SK-N-SH treated with all-trans-retinoic acid at 6 μM for 48 hours (cell line): ENCODE data around the gene EIF1B.

Experiments used
- ATAC-seq: fragments of 200-7000 bp; cut with Tn5 transposase; 3 replicates; pipeline ENCODE4 v1.9.1; 2020; ENCODE audit warnings: mild to moderate bottlenecking, moderate library complexity
- ARNTL ChIP-seq: fragments of 450-650 bp; formaldehyde crosslinking; IDR thresholded peaks from 2 replicates; pipeline ENCODE4 v1.5.0; 2020; ENCODE audit warnings: low read depth, mild to moderate bottlenecking, moderate library complexity, borderline replicate concordance
- BACH2 ChIP-seq: fragments of 250-450 bp; sonication (Bioruptor Pico); IDR thresholded peaks from 2 replicates; pipeline ENCODE4 v1.9.0; 2021; ENCODE audit warnings: mild to moderate bottlenecking, borderline replicate concordance
- CSDC2 ChIP-seq: fragments of 250-450 bp; sonication (Bioruptor Pico); IDR thresholded peaks from 2 replicates; pipeline ENCODE4 v1.5.0; 2020; ENCODE audit warnings: mild to moderate bottlenecking, moderate library complexity
- CSRNP3 ChIP-seq: fragments of 250-450 bp; sonication (Bioruptor Pico); IDR thresholded peaks from 2 replicates; pipeline ENCODE4 v1.5.1; 2021; ENCODE audit warnings: mild to moderate bottlenecking, moderate library complexity
- ESRRG ChIP-seq: fragments of 250-450 bp; sonication (Bioruptor Pico); IDR thresholded peaks from 2 replicates; pipeline ENCODE4 v1.6.1; 2021; ENCODE audit warnings: mild to moderate bottlenecking
- GLIS3 ChIP-seq: fragments of 250-450 bp; sonication (Bioruptor Pico); IDR thresholded peaks from 2 replicates; pipeline ENCODE4 v1.5.0; 2020; ENCODE audit warnings: mild to moderate bottlenecking, moderate library complexity
- ISL1 ChIP-seq: fragments of 250-450 bp; sonication (Bioruptor Pico); IDR thresholded peaks from 2 replicates; pipeline ENCODE4 v2.1.2; 2022; ENCODE audit warnings: mild to moderate bottlenecking, moderate library complexity
- OSR1 ChIP-seq: fragments of 250-450 bp; sonication (Bioruptor Pico); IDR thresholded peaks from 2 replicates; pipeline ENCODE4 v1.8.0; 2022; ENCODE audit warnings: moderate library complexity, mild to moderate bottlenecking, inconsistent platforms
- PATZ1 ChIP-seq: fragments of 250-450 bp; sonication (Bioruptor Pico); IDR thresholded peaks from 2 replicates; pipeline ENCODE4 v1.8.0; 2020; ENCODE audit warnings: mild to moderate bottlenecking, moderate library complexity, borderline replicate concordance
- PPARA ChIP-seq: fragments of 250-450 bp; sonication (Bioruptor Pico); IDR thresholded peaks from 2 replicates; pipeline ENCODE4 v1.5.0; 2020; ENCODE audit warnings: mild to moderate bottlenecking, borderline replicate concordance
- RARB ChIP-seq: fragments of 250-450 bp; sonication (Bioruptor Pico); IDR thresholded peaks from 2 replicates; pipeline ENCODE4 v1.8.0; 2021; ENCODE audit warnings: mild to moderate bottlenecking, moderate library complexity
- SNAI2 ChIP-seq: fragments of 250-450 bp; sonication (Bioruptor Pico); IDR thresholded peaks from 2 replicates; pipeline ENCODE4 v1.5.0; 2020; ENCODE audit warnings: mild to moderate bottlenecking, moderate library complexity
- TCF4 ChIP-seq: fragments of 250-450 bp; sonication (Bioruptor Pico); IDR thresholded peaks from 2 replicates; pipeline ENCODE4 v1.8.0; 2021; ENCODE audit warnings: mild to moderate bottlenecking, moderate library complexity, borderline replicate concordance
- TOX ChIP-seq: fragments of 250-450 bp; sonication (Bioruptor Pico); IDR thresholded peaks from 2 replicates; pipeline ENCODE4 v1.8.0; 2021; ENCODE audit warnings: mild to moderate bottlenecking, moderate library complexity, borderline replicate concordance
- ZFP3 ChIP-seq: fragments of 250-450 bp; sonication (Bioruptor Pico); IDR thresholded peaks from 2 replicates; pipeline ENCODE4 v1.5.0; 2020; ENCODE audit warnings: mild to moderate bottlenecking, moderate library complexity
- ZFP30 ChIP-seq: fragments of 450-650 bp; formaldehyde crosslinking; IDR thresholded peaks from 2 replicates; pipeline ENCODE4 v1.5.0; 2022; ENCODE audit warnings: mild to moderate bottlenecking, moderate library complexity
- ZNF565 ChIP-seq: fragments of 450-650 bp; formaldehyde crosslinking; conservative IDR thresholded peaks from 2 replicates; pipeline ENCODE4 v1.5.0; 2020; ENCODE audit warnings: low read depth, mild to moderate bottlenecking, moderate library complexity
- TF ChIP-seq, protein P1 (sequence below): fragments of 250-450 bp; sonication (Bioruptor Pico); IDR thresholded peaks from 2 replicates; pipeline ENCODE4 v1.5.1; 2020; ENCODE audit warnings: low read depth, mild to moderate bottlenecking, moderate library complexity
- TF ChIP-seq, protein P2 (sequence below): fragments of 250-450 bp; sonication (Bioruptor Pico); IDR thresholded peaks from 2 replicates; pipeline ENCODE4 v1.5.0; 2020; ENCODE audit warnings: mild to moderate bottlenecking, moderate library complexity
- TF ChIP-seq, protein P3 (sequence below): fragments of 250-450 bp; sonication (Bioruptor Pico); IDR thresholded peaks from 2 replicates; pipeline ENCODE4 v1.8.0; 2021; ENCODE audit warnings: low read depth, mild to moderate bottlenecking, moderate library complexity, borderline replicate concordance

Gene EIF1B

DNA sequence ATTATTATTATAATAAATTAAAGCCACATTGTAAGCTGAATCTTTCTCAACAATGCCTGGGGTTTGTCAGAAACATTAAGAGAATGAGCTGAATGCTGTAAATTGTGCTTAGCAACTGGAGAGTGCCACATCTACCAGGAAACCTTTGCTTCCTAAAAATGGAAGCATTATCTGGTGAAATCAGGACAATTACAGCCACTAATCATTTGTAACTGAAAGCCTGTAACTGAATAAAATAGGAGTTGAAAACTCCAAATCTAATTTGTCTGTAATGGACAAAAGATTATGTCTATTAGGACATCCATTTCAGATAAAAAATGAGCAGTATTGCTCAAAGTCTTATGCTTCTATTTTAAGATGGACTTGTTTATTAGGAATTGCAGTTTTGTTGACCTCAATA is 32.2 kb downstream of the EIF1B start (continued):
- TF ChIP-seq PATZ1 (CRISPR knock-in tag) = no peak
- no peak for TF ChIP-seq TOX (CRISPR knock-in tag)
- TF ChIP-seq ARNTL (CRISPR knock-in tag) = no peak
- TF ChIP-seq, protein P1, sequence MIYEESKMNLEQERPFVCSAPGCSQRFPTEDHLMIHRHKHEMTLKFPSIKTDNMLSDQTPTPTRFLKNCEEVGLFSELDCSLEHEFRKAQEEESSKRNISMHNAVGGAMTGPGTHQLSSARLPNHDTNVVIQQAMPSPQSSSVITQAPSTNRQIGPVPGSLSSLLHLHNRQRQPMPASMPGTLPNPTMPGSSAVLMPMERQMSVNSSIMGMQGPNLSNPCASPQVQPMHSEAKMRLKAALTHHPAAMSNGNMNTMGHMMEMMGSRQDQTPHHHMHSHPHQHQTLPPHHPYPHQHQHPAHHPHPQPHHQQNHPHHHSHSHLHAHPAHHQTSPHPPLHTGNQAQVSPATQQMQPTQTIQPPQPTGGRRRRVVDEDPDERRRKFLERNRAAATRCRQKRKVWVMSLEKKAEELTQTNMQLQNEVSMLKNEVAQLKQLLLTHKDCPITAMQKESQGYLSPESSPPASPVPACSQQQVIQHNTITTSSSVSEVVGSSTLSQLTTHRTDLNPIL (CRISPR knock-in tag) = peak; percentile 87; the same call in 1 of the 2 replicates
- TF ChIP-seq, protein P2, sequence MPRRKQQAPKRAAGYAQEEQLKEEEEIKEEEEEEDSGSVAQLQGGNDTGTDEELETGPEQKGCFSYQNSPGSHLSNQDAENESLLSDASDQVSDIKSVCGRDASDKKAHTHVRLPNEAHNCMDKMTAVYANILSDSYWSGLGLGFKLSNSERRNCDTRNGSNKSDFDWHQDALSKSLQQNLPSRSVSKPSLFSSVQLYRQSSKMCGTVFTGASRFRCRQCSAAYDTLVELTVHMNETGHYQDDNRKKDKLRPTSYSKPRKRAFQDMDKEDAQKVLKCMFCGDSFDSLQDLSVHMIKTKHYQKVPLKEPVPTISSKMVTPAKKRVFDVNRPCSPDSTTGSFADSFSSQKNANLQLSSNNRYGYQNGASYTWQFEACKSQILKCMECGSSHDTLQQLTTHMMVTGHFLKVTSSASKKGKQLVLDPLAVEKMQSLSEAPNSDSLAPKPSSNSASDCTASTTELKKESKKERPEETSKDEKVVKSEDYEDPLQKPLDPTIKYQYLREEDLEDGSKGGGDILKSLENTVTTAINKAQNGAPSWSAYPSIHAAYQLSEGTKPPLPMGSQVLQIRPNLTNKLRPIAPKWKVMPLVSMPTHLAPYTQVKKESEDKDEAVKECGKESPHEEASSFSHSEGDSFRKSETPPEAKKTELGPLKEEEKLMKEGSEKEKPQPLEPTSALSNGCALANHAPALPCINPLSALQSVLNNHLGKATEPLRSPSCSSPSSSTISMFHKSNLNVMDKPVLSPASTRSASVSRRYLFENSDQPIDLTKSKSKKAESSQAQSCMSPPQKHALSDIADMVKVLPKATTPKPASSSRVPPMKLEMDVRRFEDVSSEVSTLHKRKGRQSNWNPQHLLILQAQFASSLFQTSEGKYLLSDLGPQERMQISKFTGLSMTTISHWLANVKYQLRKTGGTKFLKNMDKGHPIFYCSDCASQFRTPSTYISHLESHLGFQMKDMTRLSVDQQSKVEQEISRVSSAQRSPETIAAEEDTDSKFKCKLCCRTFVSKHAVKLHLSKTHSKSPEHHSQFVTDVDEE (CRISPR knock-in tag) = peak; percentile 96

- ATAC-seq = no peak
- TF ChIP-seq ZFP30 (CRISPR knock-in tag) = no peak
- TF ChIP-seq, protein P2 (CRISPR knock-in tag) = no peak
These were observed 41.0 kb downstream of the EIF1B start for GRCh38 chr3:40350529-40350928.

- ATAC-seq = no peak
- no peak for TF ChIP-seq RARB (CRISPR knock-in tag)
- no peak for TF ChIP-seq CSDC2
- TF ChIP-seq SNAI2 (CRISPR knock-in tag) = no peak
- TF ChIP-seq ZNF565 = no peak
- no peak for TF ChIP-seq PATZ1 (CRISPR knock-in tag)
- TF ChIP-seq GLIS3 (CRISPR knock-in tag) = no peak
- TF ChIP-seq CSRNP3 (CRISPR knock-in tag) = no peak
- TF ChIP-seq TCF4 (CRISPR knock-in tag) = no peak
- no peak for TF ChIP-seq ARNTL (CRISPR knock-in tag)
- no peak for TF ChIP-seq ZFP3
- no peak for TF ChIP-seq TOX (CRISPR knock-in tag)
- TF ChIP-seq, protein P3, sequence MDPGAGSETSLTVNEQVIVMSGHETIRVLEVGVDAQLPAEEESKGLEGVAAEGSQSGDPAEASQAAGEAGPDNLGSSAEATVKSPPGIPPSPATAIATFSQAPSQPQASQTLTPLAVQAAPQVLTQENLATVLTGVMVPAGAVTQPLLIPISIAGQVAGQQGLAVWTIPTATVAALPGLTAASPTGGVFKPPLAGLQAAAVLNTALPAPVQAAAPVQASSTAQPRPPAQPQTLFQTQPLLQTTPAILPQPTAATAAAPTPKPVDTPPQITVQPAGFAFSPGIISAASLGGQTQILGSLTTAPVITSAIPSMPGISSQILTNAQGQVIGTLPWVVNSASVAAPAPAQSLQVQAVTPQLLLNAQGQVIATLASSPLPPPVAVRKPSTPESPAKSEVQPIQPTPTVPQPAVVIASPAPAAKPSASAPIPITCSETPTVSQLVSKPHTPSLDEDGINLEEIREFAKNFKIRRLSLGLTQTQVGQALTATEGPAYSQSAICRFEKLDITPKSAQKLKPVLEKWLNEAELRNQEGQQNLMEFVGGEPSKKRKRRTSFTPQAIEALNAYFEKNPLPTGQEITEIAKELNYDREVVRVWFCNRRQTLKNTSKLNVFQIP (CRISPR knock-in tag) = no peak
- no peak for TF ChIP-seq ZFP30 (CRISPR knock-in tag)
- no peak for TF ChIP-seq ESRRG
- no peak for TF ChIP-seq PPARA (CRISPR knock-in tag)
- TF ChIP-seq BACH2 (CRISPR knock-in tag) = no peak
- TF ChIP-seq ISL1 (CRISPR knock-in tag) = no peak
- no peak for TF ChIP-seq OSR1 (CRISPR knock-in tag)
These were observed 45.9 kb downstream of the EIF1B start for GRCh38 chr3:40355410-40355809.
